NCI-H146 treated with DMSO at 0.1 percent for 48 hours (cell line): ENCODE results near the gene DDX52.

Experiments used
- DNase-seq: peaks from one replicate; lab custom pipeline; 2025; ENCODE audit not compliant: unreplicated experiment; lab: John Stamatoyannopoulos, UW

DDX52 gene

DNA sequence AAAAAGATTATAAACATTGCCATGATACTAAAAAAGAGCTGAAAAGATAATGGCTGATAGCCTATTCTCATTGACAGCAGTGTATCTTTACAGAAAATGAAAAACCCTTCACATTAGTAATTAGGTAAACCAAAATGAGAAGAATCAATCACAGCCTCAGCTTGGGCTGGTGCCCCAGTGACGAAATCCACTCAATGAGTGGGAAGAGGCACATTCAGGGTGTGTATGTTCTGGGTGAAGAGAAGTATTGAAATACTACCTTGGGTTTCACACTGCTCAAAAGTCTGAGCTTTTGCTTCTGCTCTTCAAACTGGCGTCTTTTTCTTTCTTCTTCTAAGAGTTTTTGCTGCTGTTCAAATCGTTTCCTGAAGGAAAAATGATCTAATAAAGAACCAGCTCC is 58.2 kb downstream of the DDX52 start:
- DNase-seq: no peak

DNA sequence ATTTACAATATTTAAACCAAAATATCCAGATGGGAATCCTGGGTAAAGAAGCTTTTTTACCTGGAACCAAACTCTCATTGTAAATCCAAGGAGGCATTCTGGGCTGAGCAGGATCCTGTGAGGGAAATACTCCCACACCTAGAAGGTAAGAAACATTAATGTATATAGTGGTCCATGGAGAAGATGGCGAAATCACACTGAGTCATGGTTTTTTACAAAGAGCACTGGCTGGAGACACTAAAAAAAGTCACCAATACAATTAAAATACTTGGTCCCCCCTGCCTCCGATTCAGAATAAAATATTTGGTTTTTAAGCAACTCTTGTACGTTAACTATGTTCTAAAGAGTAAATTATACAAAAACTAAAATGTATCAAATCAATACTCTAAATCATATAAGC is 67.0 kb downstream of the DDX52 start:
- DNase-seq: no peak

DNA sequence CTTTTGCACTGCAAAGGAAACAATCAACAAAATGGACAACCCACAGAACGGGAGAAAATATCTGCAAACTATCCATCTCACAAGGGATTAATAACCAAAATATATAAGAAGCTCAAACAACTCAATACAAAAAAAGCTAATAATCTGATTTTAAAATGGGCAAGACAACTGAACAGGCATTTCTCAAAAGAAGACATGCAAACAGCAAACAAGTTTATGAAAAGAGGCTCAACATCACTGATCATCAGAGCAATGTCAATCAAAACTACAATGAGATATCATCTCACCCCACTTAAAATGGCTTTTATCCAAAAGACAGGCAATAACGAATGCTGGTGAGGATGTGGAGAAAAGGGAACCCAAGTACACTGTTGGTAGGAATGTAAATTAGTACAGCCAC is 68.8 kb downstream of the DDX52 start:
- no peak for DNase-seq

DNA sequence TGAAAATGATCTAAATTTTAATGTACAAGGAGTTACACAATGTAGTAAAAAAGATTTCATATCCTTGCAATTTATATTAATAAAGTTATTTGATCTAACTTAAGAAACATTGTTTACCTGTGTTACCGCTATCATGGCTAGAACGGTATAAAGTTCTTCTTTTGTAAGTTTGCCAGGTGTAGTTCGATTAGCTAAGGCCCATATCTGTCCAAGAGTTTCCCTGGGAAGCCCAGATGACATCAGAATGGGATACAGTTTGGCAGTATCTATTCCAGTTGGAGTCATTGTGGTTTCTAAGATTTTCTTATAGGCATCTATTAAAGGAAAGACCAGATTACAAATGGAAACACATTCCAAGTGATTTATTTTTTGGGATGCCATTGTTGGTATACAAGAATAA is 71.6 kb downstream of the DDX52 start:
- no peak for DNase-seq

DNA sequence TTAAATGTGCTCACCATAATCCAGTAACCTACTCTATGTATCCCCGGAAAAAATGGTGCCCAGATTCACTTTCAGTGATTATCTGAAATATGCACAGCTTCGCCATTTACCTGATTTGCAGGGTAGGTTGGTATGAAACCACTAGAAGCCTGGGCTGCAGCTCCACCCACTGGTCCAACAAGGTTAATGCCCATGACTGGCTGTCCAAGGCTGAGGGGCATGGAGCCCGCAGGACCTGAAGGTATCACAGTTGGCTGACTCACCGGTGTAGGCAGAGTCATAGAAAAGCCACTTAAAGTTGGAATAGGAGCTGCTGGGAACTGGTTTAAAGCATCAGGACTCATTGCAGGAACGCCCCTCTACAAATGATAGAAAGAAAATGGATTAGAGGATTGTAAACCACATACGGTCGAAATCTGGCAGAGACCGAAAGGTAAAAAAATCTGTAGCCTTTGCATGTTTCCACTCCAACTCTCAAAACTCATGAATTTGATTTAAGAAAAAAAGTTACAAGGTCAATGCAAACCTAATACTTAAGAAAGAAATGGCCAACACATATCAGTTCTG is 72.6 kb downstream of the DDX52 start:
- DNase-seq: peak; percentile 9

DNA sequence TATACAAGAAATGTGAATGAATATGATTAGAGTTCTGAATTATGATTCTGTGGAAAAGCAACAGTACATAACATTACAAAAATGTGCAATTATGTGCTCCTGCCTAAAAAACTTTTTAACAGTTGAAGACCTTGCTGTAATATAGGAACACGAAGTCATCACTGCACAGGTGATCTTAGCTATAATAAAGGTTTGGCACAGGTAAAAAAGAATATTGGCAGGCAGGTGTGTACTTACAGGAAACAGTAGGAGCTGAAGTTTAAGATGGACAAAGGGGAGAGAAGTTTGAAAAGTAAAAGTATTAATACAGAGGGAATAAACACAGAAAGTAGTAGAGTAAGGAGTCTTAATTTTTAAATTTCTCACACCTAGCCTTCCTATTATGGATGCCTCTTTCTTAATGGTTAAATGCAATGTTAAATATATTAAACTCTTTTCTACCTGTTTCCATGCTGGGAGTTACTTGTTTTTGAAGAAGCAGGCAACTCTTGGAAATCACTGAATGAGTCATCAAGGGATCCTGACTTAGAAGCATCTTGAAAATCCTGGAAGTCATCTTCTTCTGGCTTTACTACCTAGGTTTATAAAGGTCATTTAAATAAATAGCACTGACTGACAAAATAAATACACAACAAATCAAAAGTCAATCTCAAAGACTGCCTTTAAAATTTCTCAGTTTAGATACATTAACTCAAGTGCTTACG is 74.7 kb downstream of the DDX52 start:
- no peak for DNase-seq

DNA sequence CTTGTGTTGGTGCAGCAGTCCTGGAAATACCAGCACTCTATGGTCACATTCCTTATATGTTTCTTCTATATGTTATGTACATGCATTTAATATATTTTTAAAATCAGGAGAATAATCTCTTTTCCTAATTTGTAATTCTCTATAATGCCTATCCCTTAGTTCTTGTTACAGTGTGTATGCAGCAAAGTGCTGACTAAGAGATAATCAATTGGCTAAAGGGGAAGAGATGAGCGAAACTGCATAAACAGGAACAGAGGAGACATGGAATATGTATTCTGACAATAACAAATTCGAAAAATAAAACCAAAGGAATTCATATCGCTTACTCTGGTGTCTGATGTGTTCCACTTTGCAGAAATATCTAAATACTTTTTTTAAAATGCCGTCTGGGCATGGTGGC is 75.7 kb downstream of the DDX52 start:
- DNase-seq: no peak

DNA sequence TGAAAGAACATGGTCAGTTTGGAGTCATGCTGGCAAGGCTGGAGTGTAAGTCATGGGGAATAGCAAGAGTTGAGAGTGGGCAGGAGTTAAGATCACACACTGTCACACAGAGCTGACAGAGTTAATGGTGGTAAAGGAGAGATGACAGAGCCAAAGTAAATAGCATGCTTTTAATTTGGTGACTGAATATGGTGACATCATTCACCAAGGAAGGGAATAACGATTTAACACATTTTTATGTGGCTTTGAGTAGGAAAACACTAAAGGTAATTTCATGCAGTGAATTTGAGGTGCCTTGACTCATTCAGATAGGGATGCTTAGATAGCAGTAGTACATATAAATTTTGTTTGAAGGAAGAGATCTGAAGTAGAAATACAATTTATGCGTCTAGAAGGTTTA is 76.1 kb downstream of the DDX52 start:
- no peak for DNase-seq

DNA sequence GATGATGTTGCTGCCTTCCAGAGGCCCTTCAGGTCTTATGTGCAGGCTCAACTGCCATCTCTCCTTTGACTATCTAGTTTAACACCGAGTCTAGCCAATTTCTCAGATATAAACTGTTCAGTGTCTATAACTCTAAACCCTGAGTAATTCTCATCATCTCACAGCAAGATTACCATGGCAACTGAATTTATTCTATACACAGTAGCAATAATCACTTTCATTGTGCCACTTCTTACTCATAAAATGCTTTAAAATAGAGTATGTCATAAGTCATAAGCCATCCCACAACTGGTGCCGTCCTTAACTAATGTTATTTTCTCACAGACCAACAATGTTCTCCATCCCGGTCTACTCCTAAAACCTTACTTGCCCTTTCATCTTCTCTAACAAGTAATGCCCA is 79.0 kb downstream of the DDX52 start:
- DNase-seq: no peak

DNA sequence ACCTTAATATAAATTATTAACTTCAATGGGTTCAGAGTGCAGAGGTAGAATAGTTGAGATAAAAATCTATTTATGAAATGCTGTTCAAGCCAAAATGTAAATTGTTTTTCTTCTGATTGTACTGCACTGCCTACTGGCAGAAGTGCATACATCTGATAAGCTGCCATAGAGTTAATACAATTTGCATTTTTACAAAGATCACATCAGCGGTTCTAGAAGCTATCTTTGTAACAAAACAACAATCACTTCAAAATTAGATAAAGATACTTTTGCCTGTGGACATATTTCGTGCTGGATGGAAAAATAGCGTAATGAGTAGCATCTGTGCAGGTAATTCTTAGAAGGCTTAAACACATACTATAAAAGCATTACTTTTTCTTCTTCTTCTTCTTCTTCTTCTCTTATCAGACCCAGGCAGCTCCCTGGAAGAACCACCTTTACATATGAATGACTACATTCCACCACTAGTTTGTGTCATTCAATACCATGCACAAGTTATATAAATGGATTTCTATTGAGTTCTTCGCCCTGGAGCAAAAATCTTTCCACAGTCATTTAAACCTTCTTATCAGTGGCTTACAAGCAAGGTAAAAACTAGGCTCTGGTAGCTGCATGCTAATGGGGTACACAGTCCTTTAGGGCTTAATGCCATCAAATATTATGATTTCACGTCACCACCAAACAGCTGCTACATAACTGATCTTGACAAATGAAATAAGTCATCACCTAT is 81.1 kb downstream of the DDX52 start:
- no peak for DNase-seq
